A549 treated with dexamethasone at 1 μM for 4 hours (cell line): ENCODE results near the gene RNF187. TPM values are rescaled to one million over a fixed set of nuclear protein-coding genes. Genes with fewer than 3 reads are reported as not detected.

Source experiments
- total RNA-seq: library from RNA; stranded (reverse); fragments of 200-300 nt; extraction: Qiagen RNA extraction; gene quantifications from 5 replicates; pipeline ENCODE4 v1.2.3, GENCODE V29; 2022

RNF187 gene
- total RNA-seq, result 59.1 to 86.2 TPM (median 85.1 TPM) in 5 replicates

GRCh38 chr1:228487336-228488124, at the start of gene RNF187:
Gene RNF187 (plus strand): TSS chr1:228487382.

Other genes starting within 250 kb of the RNF187 start
- gene TRIM11, start 80.5 kb upstream of the RNF187 start, total RNA-seq, result 22.2 to 34.0 TPM (median 31.6 TPM) in 5 replicates
- gene TRIM17, start 70.5 kb upstream of the RNF187 start, total RNA-seq, result not detected in 5 replicates
- gene RHOU, start 248.1 kb downstream of the RNF187 start, total RNA-seq, result 15.0 to 18.8 TPM (median 17.7 TPM) in 5 replicates